ENCODE measurements around the gene SQSTM1.

Gene SQSTM1

DNA sequence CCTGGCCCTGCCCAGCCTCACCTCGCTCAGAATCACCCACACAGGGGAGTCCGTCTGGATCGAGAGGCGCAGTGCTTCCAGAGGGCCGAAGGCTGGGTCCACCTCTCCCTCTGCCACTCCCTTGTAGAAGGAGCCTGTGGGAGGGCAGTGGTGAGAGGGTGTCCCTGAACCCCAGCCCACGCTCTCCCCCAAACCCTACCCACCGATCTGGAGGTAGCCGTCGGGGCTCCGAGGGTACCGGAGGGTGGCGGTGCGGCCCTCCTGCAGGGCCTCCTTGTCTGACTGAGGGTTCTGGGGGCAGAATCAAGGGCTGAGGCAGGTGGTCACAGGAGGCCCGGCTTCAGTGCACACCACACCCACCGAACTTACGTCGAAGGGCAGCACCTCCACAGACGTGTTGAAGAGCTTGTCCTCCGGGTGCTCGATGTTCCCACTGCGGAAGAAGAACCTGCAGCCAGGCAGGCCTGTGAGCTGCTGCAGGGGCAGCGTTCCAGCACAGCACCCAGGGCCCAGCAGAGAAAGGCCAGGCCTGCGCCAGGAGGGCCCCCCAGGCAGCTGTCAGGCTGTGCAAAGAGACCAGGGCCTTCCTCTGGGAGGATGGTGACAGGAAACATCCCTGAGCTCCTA is 22.4 kb upstream of the SQSTM1 start:
- DNase-seq (ENCODE audit: low read depth) = no peak
- TF ChIP-seq, protein P1, sequence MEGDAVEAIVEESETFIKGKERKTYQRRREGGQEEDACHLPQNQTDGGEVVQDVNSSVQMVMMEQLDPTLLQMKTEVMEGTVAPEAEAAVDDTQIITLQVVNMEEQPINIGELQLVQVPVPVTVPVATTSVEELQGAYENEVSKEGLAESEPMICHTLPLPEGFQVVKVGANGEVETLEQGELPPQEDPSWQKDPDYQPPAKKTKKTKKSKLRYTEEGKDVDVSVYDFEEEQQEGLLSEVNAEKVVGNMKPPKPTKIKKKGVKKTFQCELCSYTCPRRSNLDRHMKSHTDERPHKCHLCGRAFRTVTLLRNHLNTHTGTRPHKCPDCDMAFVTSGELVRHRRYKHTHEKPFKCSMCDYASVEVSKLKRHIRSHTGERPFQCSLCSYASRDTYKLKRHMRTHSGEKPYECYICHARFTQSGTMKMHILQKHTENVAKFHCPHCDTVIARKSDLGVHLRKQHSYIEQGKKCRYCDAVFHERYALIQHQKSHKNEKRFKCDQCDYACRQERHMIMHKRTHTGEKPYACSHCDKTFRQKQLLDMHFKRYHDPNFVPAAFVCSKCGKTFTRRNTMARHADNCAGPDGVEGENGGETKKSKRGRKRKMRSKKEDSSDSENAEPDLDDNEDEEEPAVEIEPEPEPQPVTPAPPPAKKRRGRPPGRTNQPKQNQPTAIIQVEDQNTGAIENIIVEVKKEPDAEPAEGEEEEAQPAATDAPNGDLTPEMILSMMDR (IDR thresholded peaks at IDR 0.05; ENCODE audit: low read depth, low read length, missing control alignments) = no peak
- no peak overlapping the region for H3K4me3 ChIP-seq (ENCODE audit: low read depth, low read length)
- in situ Hi-C loops (cut with HindIII; ENCODE audit: low sequenced_read_pairs) = no loop called here

DNA sequence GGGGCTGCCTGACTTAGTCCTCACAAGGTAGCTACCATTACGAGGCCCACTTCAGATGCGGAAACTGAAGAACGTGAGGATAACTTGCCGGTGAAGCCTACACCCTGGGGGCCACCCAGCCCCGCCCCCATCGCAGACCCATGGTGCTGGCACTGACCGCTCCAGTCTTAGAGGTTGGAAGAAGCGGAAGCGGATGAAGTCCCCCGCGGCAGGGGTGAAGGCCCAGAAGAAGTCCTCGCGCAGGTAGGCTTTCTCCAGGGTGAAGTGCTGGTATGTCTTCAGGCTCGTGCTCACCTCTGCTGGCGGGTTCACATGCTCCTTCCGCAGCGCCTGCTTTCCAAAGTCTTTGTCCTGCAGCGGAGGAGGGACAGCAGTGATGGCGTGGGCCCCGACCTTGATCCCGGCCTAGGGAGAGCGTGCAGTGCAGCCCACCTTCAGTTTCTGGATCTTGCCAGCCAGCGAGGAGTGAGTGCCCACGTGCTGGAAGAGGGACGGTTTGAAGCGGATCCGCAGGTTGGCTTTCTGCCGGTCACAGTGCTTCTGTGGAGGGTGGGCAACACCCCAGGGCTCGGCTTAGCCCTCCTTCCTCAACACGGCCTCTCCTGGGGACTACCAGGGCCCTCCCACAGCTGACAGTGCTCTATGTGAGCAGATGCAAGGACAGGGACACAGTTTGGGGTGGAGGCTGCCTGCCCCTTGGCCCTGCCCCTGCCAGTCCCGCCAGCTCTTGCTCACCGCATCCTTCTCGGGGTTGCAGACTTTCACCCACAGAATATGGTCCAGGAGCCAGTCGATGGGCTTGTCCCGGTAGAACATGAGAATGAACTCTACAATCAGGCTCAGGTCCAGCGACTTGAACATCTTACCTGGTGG is 21.7 kb upstream of the SQSTM1 start:
- TF ChIP-seq, protein P1 (IDR thresholded peaks at IDR 0.05; ENCODE audit: low read depth, low read length, missing control alignments) = no peak

DNA sequence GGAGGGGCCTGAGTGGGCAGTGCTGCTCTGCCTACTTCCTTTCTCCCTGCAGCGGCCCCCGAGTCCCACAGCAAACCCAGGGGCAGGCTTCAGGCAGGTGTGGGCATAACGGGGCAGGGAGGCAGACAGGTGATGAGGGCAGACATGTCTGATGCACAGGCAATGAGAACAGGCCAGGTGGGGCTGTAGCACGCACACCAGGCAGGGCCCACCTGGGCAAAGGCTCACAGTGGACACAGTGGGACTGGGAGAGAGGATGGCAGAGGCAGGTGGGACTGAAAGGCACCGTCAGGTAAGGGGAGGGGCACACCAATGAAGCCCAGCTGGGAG is 21.1 kb upstream of the SQSTM1 start:
- DNase-seq (ENCODE audit: low read depth) = no peak
- H3K4me3 ChIP-seq (ENCODE audit: low read depth, low read length) = no peak overlapping the region

More for the DNA sequence above, 21.7 kb upstream of the SQSTM1 start:
- no peak for DNase-seq (ENCODE audit: low read depth)
- no peak overlapping the region for H3K4me3 ChIP-seq (ENCODE audit: low read depth, low read length)
- in situ Hi-C loops (cut with HindIII; ENCODE audit: low sequenced_read_pairs) = no loop called here

DNA sequence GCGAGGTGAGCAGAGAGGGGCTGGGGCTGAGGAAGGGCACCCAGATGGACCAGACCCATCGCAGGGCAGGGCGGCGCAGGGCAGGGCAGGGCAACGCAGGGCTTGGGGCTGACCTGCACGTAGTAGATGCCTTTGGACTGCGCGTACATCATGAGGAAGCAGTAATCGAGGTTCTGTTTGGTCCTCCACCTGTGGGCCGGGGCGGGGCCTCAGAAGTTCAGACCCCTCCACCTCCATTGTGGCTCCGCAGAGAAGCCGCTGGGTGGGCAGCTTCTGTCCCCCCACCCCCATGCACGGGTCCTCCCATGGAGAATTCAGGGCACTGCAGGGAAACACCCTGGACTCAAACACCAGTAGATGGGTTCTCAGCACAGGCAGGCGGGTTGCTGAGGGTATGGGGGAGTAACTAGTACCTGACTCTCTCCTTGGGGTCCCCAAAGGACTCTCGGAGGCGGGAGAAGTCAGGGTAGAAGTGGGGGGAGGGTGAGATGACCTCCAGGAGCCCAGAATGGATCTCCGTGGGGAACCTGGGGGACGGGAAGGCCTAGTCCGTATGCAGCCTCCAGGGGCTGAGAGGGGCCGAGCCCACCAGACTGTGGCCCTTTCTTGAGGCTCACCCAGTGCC is 20.5 kb upstream of the SQSTM1 start:
- TF ChIP-seq, protein P1 (IDR thresholded peaks at IDR 0.05; ENCODE audit: low read depth, low read length, missing control alignments) = no peak
- in situ Hi-C loops (cut with HindIII; ENCODE audit: low sequenced_read_pairs) = no loop called here
- no peak for DNase-seq (ENCODE audit: low read depth)
- H3K4me3 ChIP-seq (ENCODE audit: low read depth, low read length) = no peak overlapping the region

More for the DNA sequence above, 21.1 kb upstream of the SQSTM1 start:
- in situ Hi-C loops (cut with HindIII; ENCODE audit: low sequenced_read_pairs) = no loop called here
- TF ChIP-seq, protein P1 (IDR thresholded peaks at IDR 0.05; ENCODE audit: low read depth, low read length, missing control alignments) = no peak

DNA sequence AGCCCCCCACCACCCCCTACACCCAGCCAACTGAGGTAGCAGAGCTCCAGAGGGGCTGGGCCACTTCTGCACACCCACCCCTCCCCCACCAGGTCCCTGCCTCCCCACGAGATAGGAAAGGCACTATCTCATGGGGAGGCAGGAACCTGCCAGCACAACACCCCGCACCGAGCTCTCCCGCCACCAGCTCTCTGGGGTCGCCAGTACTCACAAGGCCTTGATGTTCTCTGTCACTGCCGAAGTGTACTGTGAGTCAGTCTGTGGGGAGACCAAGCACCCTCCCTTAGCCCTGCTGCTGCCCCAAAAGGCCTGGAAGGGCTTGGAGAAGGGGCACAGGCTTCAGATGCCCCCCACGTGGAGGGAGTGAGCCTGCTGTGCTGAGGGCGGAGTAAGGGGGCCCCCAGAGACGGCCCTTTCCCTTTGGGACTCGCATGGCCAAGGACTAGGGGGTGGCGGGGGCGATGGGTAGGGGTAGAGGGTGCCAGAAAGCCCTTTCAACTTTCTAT is 20.0 kb upstream of the SQSTM1 start:
- in situ Hi-C loops (cut with HindIII; ENCODE audit: low sequenced_read_pairs) = no loop called here
- TF ChIP-seq, protein P1 (IDR thresholded peaks at IDR 0.05; ENCODE audit: low read depth, low read length, missing control alignments) = no peak
- no peak overlapping the region for H3K4me3 ChIP-seq (ENCODE audit: low read depth, low read length)
- no peak for DNase-seq (ENCODE audit: low read depth)

Measured in astrocyte of the cerebellum (primary cell).